HL-60/S4 (cell line): ENCODE measurements around the gene RTN4RL1.

Experiments
- in situ Hi-C: fragments of 300-500 bp; cut with MboI; formaldehyde crosslinking; loops from 2 replicates; pipeline ENCODE4 v1.14.3; 2022; ENCODE audit warnings: low sequenced_read_pairs

RTN4RL1 gene

GRCh38 chr17:1934901-1935300 is 90.2 kb downstream of the RTN4RL1 start:
- in situ Hi-C loops = no loop called here

- in situ Hi-C loops = no loop called here
Measured at GRCh38 chr17:1933875-1934715, 91.0 kb downstream of the RTN4RL1 start.

- in situ Hi-C loops = no loop called here
Measured at GRCh38 chr17:1931844-1932579, 93.1 kb downstream of the RTN4RL1 start.

GRCh38 chr17:1930337-1930645 is 94.8 kb downstream of the RTN4RL1 start:
- in situ Hi-C loops = no loop called here

GRCh38 chr17:1928976-1929375 is 96.2 kb downstream of the RTN4RL1 start:
- in situ Hi-C loops = no loop called here

GRCh38 chr17:1920948-1921351 is 104.2 kb downstream of the RTN4RL1 start:
- in situ Hi-C loops = no loop called here

- in situ Hi-C loops = no loop called here
Measured at GRCh38 chr17:1919201-1919600, 105.9 kb downstream of the RTN4RL1 start.

- in situ Hi-C loops = no loop called here
Measured at GRCh38 chr17:1918346-1919162, 106.6 kb downstream of the RTN4RL1 start.

GRCh38 chr17:1916963-1917715 is 108.0 kb downstream of the RTN4RL1 start:
- in situ Hi-C loops = no loop called here

GRCh38 chr17:1916316-1916715 is 108.8 kb downstream of the RTN4RL1 start:
- in situ Hi-C loops = no loop called here

GRCh38 chr17:1915889-1916288 is 109.2 kb downstream of the RTN4RL1 start:
- in situ Hi-C loops = no loop called here

- in situ Hi-C loops = no loop called here
Measured at GRCh38 chr17:1914661-1915083, 110.5 kb downstream of the RTN4RL1 start.

GRCh38 chr17:1913702-1914101 is 111.4 kb downstream of the RTN4RL1 start:
- in situ Hi-C loops = no loop called here

- in situ Hi-C loops = no loop called here
Measured at GRCh38 chr17:1912146-1912545, 113.0 kb downstream of the RTN4RL1 start.

- in situ Hi-C loops = no loop called here
Measured at GRCh38 chr17:1909985-1910384, 115.1 kb downstream of the RTN4RL1 start.

GRCh38 chr17:1908699-1909309 is 116.3 kb downstream of the RTN4RL1 start:
- in situ Hi-C loops = no loop called here

GRCh38 chr17:1907909-1908698 is 117.0 kb downstream of the RTN4RL1 start:
- in situ Hi-C loops = no loop called here

GRCh38 chr17:1907216-1907631 is 117.9 kb downstream of the RTN4RL1 start:
- in situ Hi-C loops = no loop called here

- in situ Hi-C loops = no loop called here
Measured at GRCh38 chr17:1906662-1907101, 118.5 kb downstream of the RTN4RL1 start.
